Lower leg skin (tissue), 3 donors: ENCODE results near the gene EPHA10.

Experiments used
- CTCF ChIP-seq, 3 donors: fragments of 450-650 bp; IDR thresholded peaks; one replicate each; pipeline ENCODE4 v1.5.1; 2016; ENCODE audit warnings: antibody characterized with exemption in 3 of 3, mild to moderate bottlenecking in 3 of 3, moderate library complexity in 2 of 3
- POLR2A ChIP-seq, 2 donors: fragments of 450-650 bp; IDR thresholded peaks; one replicate each; pipeline ENCODE4 v1.6.1; 2016 to 2017; ENCODE audit warnings: antibody characterized with exemption in 2 of 2, mild to moderate bottlenecking in 1 of 2, moderate library complexity in 1 of 2

- TF ChIP-seq POLR2A (IDR thresholded peaks at IDR 0.05) = no peak
- TF ChIP-seq CTCF (IDR thresholded peaks at IDR 0.05) = no peak
These were observed 41.4 kb downstream of the EPHA10 start for GRCh38 chr1:37723390-37724078.
